ENCODE results near the gene HPSE.

DNA sequence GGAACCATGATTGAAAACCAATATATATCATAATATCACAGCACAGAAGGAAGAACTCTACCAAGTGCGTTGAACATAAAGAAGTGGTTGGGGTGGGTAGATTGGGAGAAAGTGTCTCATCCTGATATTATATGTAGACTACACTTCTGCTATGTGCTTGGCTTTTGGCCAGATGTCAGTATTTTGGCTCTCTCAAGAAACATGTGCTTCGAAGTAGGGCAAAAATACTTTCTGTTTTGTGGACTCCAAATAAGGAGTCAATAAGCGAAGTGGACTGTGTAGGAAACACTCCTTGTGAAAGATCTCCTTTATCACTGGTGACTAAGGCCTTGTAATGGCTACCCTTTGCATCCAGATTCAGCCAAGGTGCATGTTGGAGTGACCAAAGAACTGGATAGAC lies 7.8 kb upstream of the HPSE start:
- TF ChIP-seq, protein P1, sequence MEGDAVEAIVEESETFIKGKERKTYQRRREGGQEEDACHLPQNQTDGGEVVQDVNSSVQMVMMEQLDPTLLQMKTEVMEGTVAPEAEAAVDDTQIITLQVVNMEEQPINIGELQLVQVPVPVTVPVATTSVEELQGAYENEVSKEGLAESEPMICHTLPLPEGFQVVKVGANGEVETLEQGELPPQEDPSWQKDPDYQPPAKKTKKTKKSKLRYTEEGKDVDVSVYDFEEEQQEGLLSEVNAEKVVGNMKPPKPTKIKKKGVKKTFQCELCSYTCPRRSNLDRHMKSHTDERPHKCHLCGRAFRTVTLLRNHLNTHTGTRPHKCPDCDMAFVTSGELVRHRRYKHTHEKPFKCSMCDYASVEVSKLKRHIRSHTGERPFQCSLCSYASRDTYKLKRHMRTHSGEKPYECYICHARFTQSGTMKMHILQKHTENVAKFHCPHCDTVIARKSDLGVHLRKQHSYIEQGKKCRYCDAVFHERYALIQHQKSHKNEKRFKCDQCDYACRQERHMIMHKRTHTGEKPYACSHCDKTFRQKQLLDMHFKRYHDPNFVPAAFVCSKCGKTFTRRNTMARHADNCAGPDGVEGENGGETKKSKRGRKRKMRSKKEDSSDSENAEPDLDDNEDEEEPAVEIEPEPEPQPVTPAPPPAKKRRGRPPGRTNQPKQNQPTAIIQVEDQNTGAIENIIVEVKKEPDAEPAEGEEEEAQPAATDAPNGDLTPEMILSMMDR (IDR thresholded peaks at IDR 0.05; ENCODE audit: poor library complexity) = no peak
- no peak for TF ChIP-seq EZH2 (IDR thresholded peaks at IDR 0.05; ENCODE audit: borderline replicate concordance)

Measured in hepatocyte (in vitro differentiated cells).